GM21360 (cell line): Measurements from ENCODE around the gene SLC16A8.
"Not testable (repeated sequence)": the region's sequence is repeated elsewhere in the genome, so short reads cannot be mapped to it uniquely, and the experiment has no call there.

Experiments
- ATAC-seq: cut with Tn5 transposase; IDR thresholded peaks from one replicate; pipeline ENCODE4 v1.9.1; 2021; ENCODE audit warnings: mild to moderate bottlenecking, moderate library complexity; ENCODE audit not compliant: unreplicated experiment

The SLC16A8 gene

GRCh38 chr22:38051261-38051660, 32.7 kb downstream of the SLC16A8 start:
- no peak for ATAC-seq

- ATAC-seq, result no peak
Observed at GRCh38 chr22:38050720-38051119, 33.3 kb downstream of the SLC16A8 start.

GRCh38 chr22:38049812-38050619, 34.0 kb downstream of the SLC16A8 start:
- no peak for ATAC-seq

GRCh38 chr22:38046070-38046748, 37.8 kb downstream of the SLC16A8 start:
- no peak for ATAC-seq

- no peak for ATAC-seq
Observed at GRCh38 chr22:38043151-38044039, 40.6 kb downstream of the SLC16A8 start.

- no peak for ATAC-seq
Observed at GRCh38 chr22:38042488-38042790, 41.5 kb downstream of the SLC16A8 start.

- no peak for ATAC-seq
Observed at GRCh38 chr22:38041760-38042487, 42.1 kb downstream of the SLC16A8 start.

GRCh38 chr22:38040953-38041759, 42.8 kb downstream of the SLC16A8 start:
- no peak for ATAC-seq

GRCh38 chr22:38038890-38039812, 44.8 kb downstream of the SLC16A8 start:
- no peak for ATAC-seq

GRCh38 chr22:38038426-38038825, 45.6 kb downstream of the SLC16A8 start:
- ATAC-seq, result no peak

- not testable (repeated sequence) for ATAC-seq
Observed at GRCh38 chr22:38037367-38038150, 46.4 kb downstream of the SLC16A8 start.

GRCh38 chr22:38036392-38037062, 47.5 kb downstream of the SLC16A8 start:
- ATAC-seq, result no peak

- ATAC-seq, result no peak
Observed at GRCh38 chr22:38035530-38035885, 48.5 kb downstream of the SLC16A8 start.

- no peak for ATAC-seq
Observed at GRCh38 chr22:38034884-38035529, 49.0 kb downstream of the SLC16A8 start.

- no peak for ATAC-seq
Observed at GRCh38 chr22:38034278-38034882, 49.6 kb downstream of the SLC16A8 start.

- no peak for ATAC-seq
Observed at GRCh38 chr22:38033522-38034277, 50.3 kb downstream of the SLC16A8 start.
